AML-193 (cell line): Measurements from ENCODE around the gene GRIN2A.

Experiments used
- DNase-seq, 2 experiments: peaks; one replicate each; lab custom pipeline; 2025; lab: John Stamatoyannopoulos, UW

GRIN2A gene

GRCh38 chr16:10181196-10182162 lies 749 bp downstream of the GRIN2A start:
- DNase-seq, result no peak

- no peak for DNase-seq
These were observed 1.5 kb downstream of the GRIN2A start for GRCh38 chr16:10180771-10181163.

GRCh38 chr16:10180042-10180770 lies 2.0 kb downstream of the GRIN2A start:
- DNase-seq, result no peak

GRCh38 chr16:10178526-10178925 lies 3.7 kb downstream of the GRIN2A start:
- no peak for DNase-seq

GRCh38 chr16:10178080-10178479 lies 4.1 kb downstream of the GRIN2A start:
- DNase-seq, result no peak

GRCh38 chr16:10172848-10173655 lies 9.2 kb downstream of the GRIN2A start:
- DNase-seq, result no peak

GRCh38 chr16:10171221-10171620 lies 11.0 kb downstream of the GRIN2A start:
- DNase-seq, result no peak

- DNase-seq, result no peak
These were observed 12.3 kb downstream of the GRIN2A start for GRCh38 chr16:10169904-10170410.

- no peak for DNase-seq
These were observed 13.2 kb downstream of the GRIN2A start for GRCh38 chr16:10169031-10169430.

- DNase-seq, result no peak
These were observed 14.0 kb downstream of the GRIN2A start for GRCh38 chr16:10168258-10168657.

GRCh38 chr16:10165643-10166042 lies 16.6 kb downstream of the GRIN2A start:
- DNase-seq, result no peak

- DNase-seq, result no peak
These were observed 19.2 kb downstream of the GRIN2A start for GRCh38 chr16:10162981-10163380.

GRCh38 chr16:10156099-10156498 lies 26.1 kb downstream of the GRIN2A start:
- DNase-seq, result no peak

GRCh38 chr16:10154389-10154788 lies 27.8 kb downstream of the GRIN2A start:
- DNase-seq, result no peak

- no peak for DNase-seq
These were observed 28.2 kb downstream of the GRIN2A start for GRCh38 chr16:10153985-10154384.

- no peak for DNase-seq
These were observed 30.5 kb downstream of the GRIN2A start for GRCh38 chr16:10151718-10152117.

- DNase-seq, result no peak
These were observed 31.3 kb downstream of the GRIN2A start for GRCh38 chr16:10150906-10151305.

GRCh38 chr16:10145542-10146035 lies 36.6 kb downstream of the GRIN2A start:
- DNase-seq, result no peak

GRCh38 chr16:10141671-10142070 lies 40.6 kb downstream of the GRIN2A start:
- no peak for DNase-seq

- no peak for DNase-seq
These were observed 43.3 kb downstream of the GRIN2A start for GRCh38 chr16:10138881-10139280.

GRCh38 chr16:10137341-10137740 lies 44.9 kb downstream of the GRIN2A start:
- no peak for DNase-seq

- DNase-seq, result no peak
These were observed 45.3 kb downstream of the GRIN2A start for GRCh38 chr16:10136916-10137315.
